ENCODE measurements around the gene CSF2. TPM values are rescaled to one million over a fixed set of nuclear protein-coding genes. Genes with fewer than 3 reads are reported as not detected.

Gene CSF2
- total and polyA plus RNA-seq, 2 experiments from 2014 or later: not detected

DNA sequence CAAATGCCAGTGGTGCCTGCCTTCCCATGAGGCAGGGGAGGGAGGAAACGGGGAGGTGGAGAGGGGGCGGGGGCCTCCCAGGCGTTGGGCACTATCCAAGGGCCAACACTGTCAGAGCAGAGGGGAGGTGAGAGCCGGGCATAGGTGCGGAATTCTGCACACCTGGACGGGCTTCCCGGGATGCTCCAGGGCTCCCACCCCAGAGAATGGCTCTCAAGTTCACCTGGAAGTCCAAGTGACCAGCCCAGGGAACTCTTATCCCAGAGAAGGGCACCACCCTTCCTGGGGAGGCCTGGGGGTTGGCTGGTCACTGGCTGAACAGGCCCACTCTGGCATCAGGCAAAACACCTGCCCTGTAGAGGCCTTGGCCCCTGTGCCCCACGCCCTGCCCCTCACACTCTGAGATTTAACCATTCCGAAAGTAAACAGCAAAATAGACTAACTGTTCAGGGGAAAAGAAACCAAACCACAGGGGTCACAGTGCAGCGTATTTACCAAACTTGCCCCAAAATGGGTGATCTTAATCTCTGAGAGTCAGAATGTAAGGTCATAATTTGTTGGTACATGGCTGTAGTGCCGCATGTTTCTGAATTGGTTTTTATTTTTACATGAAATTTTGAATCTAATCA, 2.7 kb downstream of the CSF2 start:
- WGBS (ENCODE audit: low lambda C conversion rate, missing lambda C conversion rate): 97% methylated on average over 8 of the region's 11 CpGs

DNA sequence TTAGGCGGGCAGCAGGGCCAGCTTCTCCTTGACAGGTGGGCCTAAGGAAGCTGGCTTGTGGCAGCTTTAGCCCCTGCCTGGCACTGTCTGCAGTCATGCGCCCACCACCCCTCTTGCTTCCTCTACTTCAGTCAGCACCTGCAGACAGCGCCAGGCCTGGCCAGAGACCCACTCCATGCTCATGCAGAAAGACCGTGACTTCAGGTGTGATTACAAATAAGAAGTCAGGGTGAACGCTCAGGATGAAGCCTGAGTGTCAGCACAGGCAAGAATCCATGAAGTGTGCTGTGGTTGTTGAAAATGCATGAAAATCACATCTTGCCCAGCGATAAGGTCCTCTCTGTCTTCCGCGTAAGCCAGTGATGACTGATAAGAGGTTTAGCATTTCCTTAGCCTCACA, 3.4 kb downstream of the CSF2 start:
- Histone ChIP-seq H3K27me3 (no peaks in the 10 kb centered on the region), H3K4me3 (no peak overlapping the region), H3K27ac (no peak overlapping the region), H3K4me2 (no peak overlapping the region), H3K36me3 (replicated peaks; ENCODE audit: insufficient read depth, low read depth) (no peaks in the 10 kb centered on the region), H3K9me3 (ENCODE audit: low read depth) (no peaks in the 10 kb centered on the region), H3K4me1 (ENCODE audit: insufficient read depth) (no peaks in the 10 kb centered on the region), H3K79me2 (no peaks in the 10 kb centered on the region), H3K9me2 (replicated peaks; ENCODE audit: insufficient read depth) (no peaks in the 10 kb centered on the region), H2AFZ (no peak overlapping the region), H4K20me1 (ENCODE audit: insufficient read depth, poor library complexity, severe bottlenecking) (no peaks in the 10 kb centered on the region)
- no peak for DNase-seq (ENCODE audit: low spot score)
- 97% methylated on average over 8 of the region's 8 CpGs for WGBS (ENCODE audit: low lambda C conversion rate, missing lambda C conversion rate)
- TF ChIP-seq EZH2 (IDR thresholded peaks at IDR 0.05; ENCODE audit: borderline replicate concordance) (no peak), EZH2phosphoT487 (IDR thresholded peaks at IDR 0.05; ENCODE audit: low read depth, severe bottlenecking, unreplicated experiment) (no peak)
- TF ChIP-seq, protein P1, sequence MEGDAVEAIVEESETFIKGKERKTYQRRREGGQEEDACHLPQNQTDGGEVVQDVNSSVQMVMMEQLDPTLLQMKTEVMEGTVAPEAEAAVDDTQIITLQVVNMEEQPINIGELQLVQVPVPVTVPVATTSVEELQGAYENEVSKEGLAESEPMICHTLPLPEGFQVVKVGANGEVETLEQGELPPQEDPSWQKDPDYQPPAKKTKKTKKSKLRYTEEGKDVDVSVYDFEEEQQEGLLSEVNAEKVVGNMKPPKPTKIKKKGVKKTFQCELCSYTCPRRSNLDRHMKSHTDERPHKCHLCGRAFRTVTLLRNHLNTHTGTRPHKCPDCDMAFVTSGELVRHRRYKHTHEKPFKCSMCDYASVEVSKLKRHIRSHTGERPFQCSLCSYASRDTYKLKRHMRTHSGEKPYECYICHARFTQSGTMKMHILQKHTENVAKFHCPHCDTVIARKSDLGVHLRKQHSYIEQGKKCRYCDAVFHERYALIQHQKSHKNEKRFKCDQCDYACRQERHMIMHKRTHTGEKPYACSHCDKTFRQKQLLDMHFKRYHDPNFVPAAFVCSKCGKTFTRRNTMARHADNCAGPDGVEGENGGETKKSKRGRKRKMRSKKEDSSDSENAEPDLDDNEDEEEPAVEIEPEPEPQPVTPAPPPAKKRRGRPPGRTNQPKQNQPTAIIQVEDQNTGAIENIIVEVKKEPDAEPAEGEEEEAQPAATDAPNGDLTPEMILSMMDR (IDR thresholded peaks at IDR 0.05; ENCODE audit: poor library complexity): no peak

More for the DNA sequence above, 2.7 kb downstream of the CSF2 start:
- no peaks in the 10 kb centered on the region for H3K9me3 ChIP-seq (ENCODE audit: low read depth)
- no peak overlapping the region for H3K4me3 ChIP-seq
- no peak for TF ChIP-seq EZH2 (IDR thresholded peaks at IDR 0.05; ENCODE audit: borderline replicate concordance)
- TF ChIP-seq, protein P1 (IDR thresholded peaks at IDR 0.05; ENCODE audit: poor library complexity): no peak
- TF ChIP-seq EZH2phosphoT487 (IDR thresholded peaks at IDR 0.05; ENCODE audit: low read depth, severe bottlenecking, unreplicated experiment): no peak
- no peaks in the 10 kb centered on the region for H3K79me2 ChIP-seq
- no peaks in the 10 kb centered on the region for H4K20me1 ChIP-seq (ENCODE audit: insufficient read depth, poor library complexity, severe bottlenecking)
- no peak for DNase-seq (ENCODE audit: low spot score)
- H3K4me2 ChIP-seq: no peak overlapping the region
- H3K27me3 ChIP-seq: no peaks in the 10 kb centered on the region
- H3K9me2 ChIP-seq (replicated peaks; ENCODE audit: insufficient read depth): no peaks in the 10 kb centered on the region
- no peak overlapping the region for H2AFZ ChIP-seq
- H3K4me1 ChIP-seq (ENCODE audit: insufficient read depth): no peaks in the 10 kb centered on the region
- H3K36me3 ChIP-seq (replicated peaks; ENCODE audit: insufficient read depth, low read depth): no peaks in the 10 kb centered on the region
- H3K27ac ChIP-seq: no peak overlapping the region

DNA sequence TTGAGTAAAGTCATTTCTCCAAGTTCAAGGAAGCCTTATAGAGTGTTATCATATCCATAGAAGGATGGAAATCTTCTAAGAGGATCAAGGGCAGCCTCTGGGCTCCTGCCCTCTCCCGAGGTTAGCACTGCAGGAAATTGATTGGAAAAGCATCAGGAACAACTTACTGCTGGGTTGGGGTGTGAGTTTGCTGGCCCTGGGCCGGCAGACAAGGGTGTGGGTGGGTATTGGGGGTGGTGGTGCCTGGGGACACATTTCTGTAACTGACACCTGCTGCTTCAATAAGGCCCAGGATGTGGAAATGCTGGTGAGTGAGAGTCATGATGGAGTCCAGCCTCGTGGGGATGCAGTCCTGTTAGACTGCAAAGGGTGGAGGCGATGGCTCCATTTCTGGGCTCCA, 5.5 kb downstream of the CSF2 start:
- Histone ChIP-seq H3K9me2 (replicated peaks; ENCODE audit: insufficient read depth) (no peaks in the 10 kb centered on the region), H3K9me3 (ENCODE audit: low read depth) (no peaks in the 10 kb centered on the region), H2AFZ (no peak overlapping the region), H3K36me3 (replicated peaks; ENCODE audit: insufficient read depth, low read depth) (no peaks in the 10 kb centered on the region), H3K4me3 (no peak overlapping the region), H3K27ac (no peak overlapping the region), H3K27me3 (no peaks in the 10 kb centered on the region), H4K20me1 (ENCODE audit: insufficient read depth, poor library complexity, severe bottlenecking) (no peaks in the 10 kb centered on the region), H3K79me2 (no peaks in the 10 kb centered on the region), H3K4me2 (no peak overlapping the region), H3K4me1 (ENCODE audit: insufficient read depth) (no peaks in the 10 kb centered on the region)
- DNase-seq (ENCODE audit: low spot score): no peak
- 86% methylated on average over 3 of the region's 4 CpGs for WGBS (ENCODE audit: low lambda C conversion rate, missing lambda C conversion rate)
- TF ChIP-seq EZH2phosphoT487 (IDR thresholded peaks at IDR 0.05; ENCODE audit: low read depth, severe bottlenecking, unreplicated experiment) (no peak), EZH2 (IDR thresholded peaks at IDR 0.05; ENCODE audit: borderline replicate concordance) (no peak)
- TF ChIP-seq, protein P1 (IDR thresholded peaks at IDR 0.05; ENCODE audit: poor library complexity): no peak

Data from hepatocyte (in vitro differentiated cells).